GM12892 (cell line): Measurements from ENCODE around the gene ADAMTSL4.
"Not testable (repeated sequence)": the region's sequence is repeated elsewhere in the genome, so short reads cannot be mapped to it uniquely, and the experiment has no call there.

ENCODE experiments used
- DNase-seq: peaks from one replicate; pipeline ENCODE4 v3.0.0; 2011; ENCODE audit not compliant: insufficient read length
- FAIRE-seq: peaks from 2 replicates; lab custom pipeline; 2011; peaks lifted over from hg19 to GRCh38; lab: Jason Lieb, UNC
- POLR2A ChIP-seq: IDR thresholded peaks from 2 replicates; pipeline ENCODE4 v1.6.1; 2011; ENCODE audit warnings: low read depth, low read length, control low read depth
- POLR2AphosphoS5 ChIP-seq: IDR thresholded peaks from 2 replicates; pipeline ENCODE4 v1.6.1; 2011; ENCODE audit warnings: low read depth, low read length, control low read depth
- TAF1 ChIP-seq: IDR thresholded peaks from 2 replicates; pipeline ENCODE4 v1.6.1; 2011; ENCODE audit warnings: low read depth, mild to moderate bottlenecking, control low read depth, low read length, borderline replicate concordance

ADAMTSL4 gene

GRCh38 chr1:150567341-150567716, 18.1 kb downstream of the ADAMTSL4 start:
- peak; percentile 78 for FAIRE-seq

GRCh38 chr1:150567717-150568593, 18.7 kb downstream of the ADAMTSL4 start:
- TF ChIP-seq POLR2A (no peak), TAF1 (no peak), POLR2AphosphoS5 (no peak; the same call in 1 of the 2 replicates)
- FAIRE-seq (peak; percentile 58), DNase-seq (no peak)

More at GRCh38 chr1:150567341-150567716, 18.1 kb downstream of the ADAMTSL4 start:
- TF ChIP-seq TAF1 (no peak), POLR2AphosphoS5 (0 out of 2 replicates have a peak, but pooled peaks have one; percentile 10)
- DNase-seq, result no peak

- no peak; the same call in 1 of the 2 replicates for TF ChIP-seq POLR2AphosphoS5
- no peak for TF ChIP-seq TAF1
- peak; percentile 47 for TF ChIP-seq POLR2A
- no peak for DNase-seq
- FAIRE-seq, result no peak
Observed at GRCh38 chr1:150568594-150568966, 19.4 kb downstream of the ADAMTSL4 start.

GRCh38 chr1:150572918-150573647, 23.9 kb downstream of the ADAMTSL4 start:
- DNase-seq (no peak), FAIRE-seq (no peak)
- TF ChIP-seq POLR2A, result peak; percentile 62
- TF ChIP-seq TAF1, result no peak
- peak; percentile 48; the same call in 1 of the 2 replicates for TF ChIP-seq POLR2AphosphoS5

- not testable (repeated sequence) for DNase-seq, FAIRE-seq
Observed at GRCh38 chr1:150573648-150574071, 24.5 kb downstream of the ADAMTSL4 start.

- no peak for DNase-seq
- TF ChIP-seq TAF1, result no peak
- TF ChIP-seq POLR2AphosphoS5, result peak; percentile 87
- TF ChIP-seq POLR2A, result peak; percentile 37; the same call in 1 of the 2 replicates
- no peak for FAIRE-seq
Observed at GRCh38 chr1:150574260-150575071, 25.3 kb downstream of the ADAMTSL4 start.

- no peak for DNase-seq
- no peak for FAIRE-seq
- TF ChIP-seq POLR2AphosphoS5, result no peak
- TF ChIP-seq TAF1, result no peak
- no peak for TF ChIP-seq POLR2A
Observed at GRCh38 chr1:150575072-150575489, 25.9 kb downstream of the ADAMTSL4 start.

GRCh38 chr1:150575518-150576366, 26.5 kb downstream of the ADAMTSL4 start:
- no peak for DNase-seq
- FAIRE-seq, result peak; percentile 40

GRCh38 chr1:150576367-150576711, 27.1 kb downstream of the ADAMTSL4 start:
- no peak for DNase-seq
- no peak for FAIRE-seq
- TF ChIP-seq TAF1 (no peak), POLR2A (no peak), POLR2AphosphoS5 (no peak)

More at GRCh38 chr1:150575518-150576366, 26.5 kb downstream of the ADAMTSL4 start:
- TF ChIP-seq TAF1, result no peak
- TF ChIP-seq POLR2A, result no peak
- TF ChIP-seq POLR2AphosphoS5, result no peak
